HG03378 (cell line): ENCODE data around the gene ACKR2.

Experiments used
- ATAC-seq: cut with Tn5 transposase; IDR thresholded peaks from one replicate; pipeline ENCODE4 v1.9.1; 2021; ENCODE audit warnings: mild to moderate bottlenecking, moderate library complexity; ENCODE audit not compliant: unreplicated experiment

The ACKR2 gene

GRCh38 chr3:42884324-42884723, 75.1 kb downstream of the ACKR2 start:
- ATAC-seq = no peak

GRCh38 chr3:42886294-42886822, 77.1 kb downstream of the ACKR2 start:
- no peak for ATAC-seq

GRCh38 chr3:42887084-42887483, 77.8 kb downstream of the ACKR2 start:
- ATAC-seq = no peak

GRCh38 chr3:42891042-42891441, 81.8 kb downstream of the ACKR2 start:
- no peak for ATAC-seq

GRCh38 chr3:42892169-42892568, 82.9 kb downstream of the ACKR2 start:
- ATAC-seq = no peak

GRCh38 chr3:42892807-42893206, 83.6 kb downstream of the ACKR2 start:
- no peak for ATAC-seq

- no peak for ATAC-seq
Measured at GRCh38 chr3:42894698-42895579, 85.7 kb downstream of the ACKR2 start.

- no peak for ATAC-seq
Measured at GRCh38 chr3:42895580-42895868, 86.3 kb downstream of the ACKR2 start.

- ATAC-seq = no peak
Measured at GRCh38 chr3:42898896-42899675, 89.8 kb downstream of the ACKR2 start.

GRCh38 chr3:42900226-42901072, 91.2 kb downstream of the ACKR2 start:
- no peak for ATAC-seq

- no peak for ATAC-seq
Measured at GRCh38 chr3:42901073-42901415, 91.8 kb downstream of the ACKR2 start.

- ATAC-seq = no peak
Measured at GRCh38 chr3:42902257-42902656, 93.0 kb downstream of the ACKR2 start.

- ATAC-seq = no peak
Measured at GRCh38 chr3:42904076-42904475, 94.8 kb downstream of the ACKR2 start.

GRCh38 chr3:42905740-42906069, 96.5 kb downstream of the ACKR2 start:
- ATAC-seq = no peak

- ATAC-seq = no peak
Measured at GRCh38 chr3:42906070-42906847, 97.0 kb downstream of the ACKR2 start, which contains the start of gene ZNF662. TSS of gene ZNF662 (plus strand) at chr3:42906142. CDS start at chr3:42908115, 1,973 bp downstream.

- no peak for ATAC-seq
Measured at GRCh38 chr3:42906848-42907183, 97.6 kb downstream of the ACKR2 start.

GRCh38 chr3:42908675-42909074, 99.4 kb downstream of the ACKR2 start:
- no peak for ATAC-seq

GRCh38 chr3:42911551-42911950, 102.3 kb downstream of the ACKR2 start:
- ATAC-seq = no peak

GRCh38 chr3:42914771-42915515, 105.7 kb downstream of the ACKR2 start:
- ATAC-seq = no peak
